Ascending aorta (tissue), 1 donor: ENCODE data around the gene CFDP1. TPM values are rescaled to one million over a fixed set of nuclear protein-coding genes. Genes with fewer than 3 reads are reported as not detected.

Experiments used
- total RNA-seq: library from RNA; depleted of rRNA; stranded (reverse); fragments of >200 nt; gene quantifications from one replicate; pipeline ENCODE4 v1.1.0, GENCODE V29; 2016

CFDP1 gene
- total RNA-seq, 1 donor from 2014 or later: 8.3 TPM

Other genes with a start within 250 kb of the CFDP1 start
- gene CTRB2, start 226.3 kb downstream of the CFDP1 start, total RNA-seq: not detected
- not detected for gene CTRB1, start 214.5 kb downstream of the CFDP1 start, total RNA-seq
- gene BCAR1, start 181.9 kb downstream of the CFDP1 start, total RNA-seq: 243 TPM
- 33.0 TPM for gene TMEM170A, start 31.2 kb upstream of the CFDP1 start, total RNA-seq
- gene CHST6, start 61.9 kb upstream of the CFDP1 start, total RNA-seq: 4.4 TPM
- gene CHST5, start 102.6 kb upstream of the CFDP1 start, total RNA-seq: not detected
- 59.9 TPM for gene TMEM231, start 122.7 kb upstream of the CFDP1 start, total RNA-seq
- gene GABARAPL2, start 132.9 kb upstream of the CFDP1 start, total RNA-seq: 56.1 TPM
- gene ADAT1, start 189.8 kb upstream of the CFDP1 start, total RNA-seq: 21.2 TPM
- gene KARS1, start 214.2 kb upstream of the CFDP1 start, total RNA-seq: 65.2 TPM
- gene TERF2IP, start 214.3 kb upstream of the CFDP1 start, total RNA-seq: 41.0 TPM
- gene CPHXL2, start 243.5 kb upstream of the CFDP1 start, total RNA-seq: not detected